Panc1 (cell line): ENCODE results near the gene ROPN1L. TPM values are rescaled to one million over a fixed set of nuclear protein-coding genes. Genes with fewer than 3 reads are reported as not detected.

Experiments used
- ATAC-seq: fragments of 200-7000 bp; cut with Tn5 transposase; 2 replicates; pipeline ENCODE4 v1.9.1; 2020; ENCODE audit warnings: mild to moderate bottlenecking, moderate library complexity
- BruUV-seq: library from RNA; stranded (reverse); fragments of 400-500 nt; replicated peaks from 2 replicates; lab custom pipeline; 2021; lab: Mats Ljungman, UMichigan
- CTCF ChIA-PET: fragments of 300-600 bp; sonication (Branson Sonifier 250); formaldehyde crosslinking; loops from one replicate; lab custom pipeline; 2022; ENCODE audit warnings: antibody characterized with exemption; lab: Charles Lee
- POLR2A ChIA-PET: fragments of 300-600 bp; sonication (Branson Sonifier 250); formaldehyde crosslinking; loops from one replicate; lab custom pipeline; 2022; ENCODE audit warnings: antibody characterized with exemption; lab: Charles Lee
- DNase-seq: peaks from one replicate; pipeline ENCODE4 v3.0.0-alpha.2; 2010; ENCODE audit warnings: low read depth, low spot score
- H3K27ac ChIP-seq: 2 replicates; pipeline ENCODE4 v1.5.1; 2011; ENCODE audit warnings: mild to moderate bottlenecking, low read length, inconsistent platforms
- H3K27me3 ChIP-seq: fragments of 200-500 bp; sonication (Bioruptor generic); 2 replicates; pipeline ENCODE4 v1.6.0; 2014; ENCODE audit warnings: low read length, inconsistent platforms; ENCODE audit not compliant: control insufficient read depth, insufficient read depth
- H3K36me3 ChIP-seq: fragments of 200-500 bp; sonication (Bioruptor generic); 2 replicates; pipeline ENCODE4 v1.5.1; 2014; ENCODE audit warnings: inconsistent platforms, mild to moderate bottlenecking, low read length, moderate library complexity; ENCODE audit not compliant: control insufficient read depth, insufficient read depth
- H3K4me1 ChIP-seq: 2 replicates; pipeline ENCODE4 v1.5.1; 2011; ENCODE audit warnings: inconsistent platforms, mild to moderate bottlenecking, low read length, moderate library complexity; ENCODE audit not compliant: control insufficient read depth, insufficient read depth
- H3K4me3 ChIP-seq, 2 experiments: 2 replicates each; pipeline ENCODE4 v1.5.1; 2011 to 2012; ENCODE audit warnings: low read depth in 2 of 2, low read length in 2 of 2, mild to moderate bottlenecking in 2 of 2, inconsistent platforms in 1 of 2, moderate library complexity in 1 of 2
- H3K9me3 ChIP-seq: fragments of 200-500 bp; sonication (Bioruptor generic); 2 replicates; pipeline ENCODE4 v1.5.1; 2014; ENCODE audit warnings: low read depth, mild to moderate bottlenecking, inconsistent platforms, low read length, moderate library complexity; ENCODE audit not compliant: control insufficient read depth, insufficient read depth
- CTCF ChIP-seq: fragments of 450-650 bp; IDR thresholded peaks from 2 replicates; pipeline ENCODE4 v1.5.1; 2017; ENCODE audit warnings: mild to moderate bottlenecking
- POLR2AphosphoS5 ChIP-seq: IDR thresholded peaks from 2 replicates; pipeline ENCODE4 v1.6.1; 2012; ENCODE audit warnings: mild to moderate bottlenecking, low read depth, low read length, moderate library complexity
- REST ChIP-seq, 2 experiments: IDR thresholded peaks; 2 replicates each; pipeline ENCODE4 v1.6.1; 2011 to 2012; ENCODE audit warnings: low read depth in 2 of 2, control low read depth in 1 of 2, low read length in 1 of 2, mild to moderate bottlenecking in 1 of 2, moderate library complexity in 1 of 2; ENCODE audit not compliant: insufficient read depth in 1 of 2
- SIN3A ChIP-seq: IDR thresholded peaks from 2 replicates; pipeline ENCODE4 v1.6.1; 2012; ENCODE audit warnings: low read depth, mild to moderate bottlenecking, low read length, moderate library complexity, borderline replicate concordance; ENCODE audit not compliant: insufficient read depth
- TCF7L2 ChIP-seq: IDR thresholded peaks from 2 replicates; pipeline ENCODE4 v1.6.1; 2011; ENCODE audit warnings: mild to moderate bottlenecking, low read depth, low read length, inconsistent platforms
- in situ Hi-C: cut with HindIII; loops from 2 replicates; pipeline ENCODE4 v1.10.0; 2016; ENCODE audit warnings: low sequenced_read_pairs, low pct_unique_long_range_greater_than_20kb
- intact Hi-C: fragments of 100-400 bp; cut with micrococcal nuclease; formaldehyde crosslinking; loops from one replicate; pipeline ENCODE4 v1.10.0; 2022; ENCODE audit not compliant: unreplicated experiment
- total RNA-seq: library from RNA; stranded (reverse); gene quantifications from one replicate; pipeline ENCODE4 v1.2.1, GENCODE V29; 2021; ENCODE audit not compliant: unreplicated experiment

The ROPN1L gene
- total RNA-seq, 1 experiment from 2014 or later = 3.0 TPM

GRCh38 chr5:10497554-10497953, 55.9 kb downstream of the ROPN1L start:
- Histone ChIP-seq H3K4me3 (no peak overlapping the region), H3K4me1 (0 out of 2 replicates have a peak, but pooled peaks cover 1% of the 10 kb centered on the region), H3K36me3 (no peaks in the 10 kb centered on the region), H3K27me3 (no peaks in the 10 kb centered on the region), H3K27ac (no peak overlapping the region), H3K9me3 (no peaks in the 10 kb centered on the region)
- POLR2A ChIA-PET = interaction anchor here (0.6 kb wide), 1 partner anchor 203 kb away, joined by 8 read pairs; no protein-coding TSS in a partner anchor
- no TSS peak for BruUV-seq
- TF ChIP-seq REST (IDR thresholded peaks at IDR 0.05; ENCODE audit: insufficient read depth in 1 of 2, low read depth in 2 of 2, low read length in 1 of 2) (no peak), POLR2AphosphoS5 (no peak), SIN3A (no peak), TCF7L2 (no peak), CTCF (no peak)
- ATAC-seq (no peak), DNase-seq (no peak)
- in situ Hi-C loops = no loop called here
- intact Hi-C loops = no loop called here
- CTCF ChIA-PET = no interaction called here

- H3K27me3 ChIP-seq = no peaks in the 10 kb centered on the region
- no TSS peak for BruUV-seq
- H3K36me3 ChIP-seq = no peaks in the 10 kb centered on the region
- intact Hi-C loops (no loop called here), in situ Hi-C loops (no loop called here)
- no peak for DNase-seq
- no peak overlapping the region for H3K4me3 ChIP-seq
- no peak for TF ChIP-seq POLR2AphosphoS5
- H3K9me3 ChIP-seq = no peaks in the 10 kb centered on the region
- no peak overlapping the region for H3K27ac ChIP-seq
- CTCF ChIA-PET = no interaction called here
- POLR2A ChIA-PET = interaction anchor here (0.6 kb wide), 1 partner anchor 204 kb away, joined by 8 read pairs; no protein-coding TSS in a partner anchor
- 0 out of 2 replicates have a peak, but pooled peaks cover 6% of the 10 kb centered on the region for H3K4me1 ChIP-seq
- no peak for ATAC-seq
These were observed 56.7 kb downstream of the ROPN1L start for GRCh38 chr5:10498350-10498749.

- TF ChIP-seq POLR2AphosphoS5 (no peak), CTCF (no peak), TCF7L2 (no peak), SIN3A (no peak), REST (IDR thresholded peaks at IDR 0.05; ENCODE audit: insufficient read depth in 1 of 2, low read depth in 2 of 2, low read length in 1 of 2) (no peak)
- Histone ChIP-seq H3K4me1 (peaks cover 6% of the 10 kb centered on the region; the same call in 1 of the 2 replicates), H3K9me3 (no peaks in the 10 kb centered on the region), H3K27me3 (no peaks in the 10 kb centered on the region), H3K36me3 (no peaks in the 10 kb centered on the region), H3K27ac (no peak overlapping the region), H3K4me3 (no peak overlapping the region)
- intact Hi-C loops = no loop called here
- ChIA-PET CTCF (no interaction called here), POLR2A (no interaction called here)
- DNase-seq (no peak), ATAC-seq (no peak)
- no TSS peak for BruUV-seq
- in situ Hi-C loops = no loop called here
These were observed 57.4 kb downstream of the ROPN1L start for GRCh38 chr5:10499066-10499465.
